SK-N-MC (cell line): Measurements from ENCODE around the gene CTNNAL1.

Experiments used
- EZH2 ChIP-seq: fragments of 200-600 bp; sonication (generic); IDR thresholded peaks from one replicate; pipeline ENCODE4 v1.6.1; 2017; ENCODE audit warnings: antibody characterized with exemption
- FOXP2 ChIP-seq: optimal IDR thresholded peaks from 2 replicates; pipeline ENCODE3; 2011; ENCODE audit warnings: mild to moderate bottlenecking, moderate library complexity; ENCODE audit not compliant: insufficient read depth; ENCODE audit errors: extremely low read length, control extremely low read depth
- POLR2AphosphoS5 ChIP-seq: IDR thresholded peaks from 2 replicates; pipeline ENCODE4 v1.6.1; 2012; ENCODE audit warnings: mild to moderate bottlenecking, low read depth, low read length, borderline replicate concordance

DNA sequence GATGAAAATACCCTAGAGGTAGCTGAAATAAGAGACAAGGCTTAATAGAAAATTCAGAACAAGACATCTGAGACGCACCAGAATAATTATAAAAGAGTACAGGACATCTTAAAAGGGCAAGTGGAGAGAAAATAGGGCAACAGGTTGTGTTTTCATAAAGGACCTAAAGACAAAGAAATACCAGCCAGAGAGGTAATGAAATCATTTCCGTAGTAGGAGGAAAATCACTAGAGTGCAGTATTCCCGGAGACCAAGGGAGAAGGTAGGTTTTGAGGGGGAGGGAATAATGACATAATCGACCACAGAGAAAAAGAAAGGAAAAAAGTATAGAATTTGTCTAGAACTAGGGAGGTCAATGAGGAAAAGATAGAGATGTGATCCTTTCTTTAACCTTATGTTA, 26.2 kb upstream of the CTNNAL1 start:
- TF ChIP-seq POLR2AphosphoS5, result no peak
- no peak for TF ChIP-seq EZH2
- no peak for TF ChIP-seq FOXP2
